NCI-H446 treated with DMSO at 0.1 percent for 48 hours (cell line): ENCODE measurements around the gene SLC25A17.
"Not testable (repeated sequence)": the region's sequence is repeated elsewhere in the genome, so short reads cannot be mapped to it uniquely, and the experiment has no call there.

ENCODE experiments used
- DNase-seq: peaks from one replicate; lab custom pipeline; 2025; lab: John Stamatoyannopoulos, UW

The SLC25A17 gene

DNA sequence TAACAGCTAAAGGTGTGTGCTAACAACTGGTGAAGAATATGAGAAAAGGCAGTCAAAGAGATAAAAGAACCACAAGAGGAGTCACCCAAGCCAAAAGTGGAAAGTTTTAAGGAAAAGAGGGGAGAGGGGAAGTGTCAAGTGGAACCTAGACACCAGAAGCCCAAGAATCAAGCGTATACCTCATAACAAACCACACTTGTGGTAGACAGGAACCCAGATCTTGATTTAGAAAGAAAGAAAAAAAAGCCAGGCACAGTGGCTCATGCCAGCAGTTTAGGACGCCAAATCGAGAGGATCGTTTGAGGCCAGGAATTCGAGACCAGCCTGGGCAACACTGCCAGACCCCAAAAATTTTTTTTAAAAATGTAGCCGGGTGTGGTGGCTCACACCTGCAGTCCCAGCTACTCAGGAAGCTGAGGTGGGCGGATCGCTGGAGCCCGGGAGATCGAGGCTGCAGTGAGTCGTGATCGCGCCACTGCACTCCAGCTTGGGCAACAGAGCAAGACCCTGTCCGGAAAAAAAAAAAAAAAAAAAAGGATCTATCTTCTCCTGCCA lies 877 bp downstream of the SLC25A17 start:
- no peak for DNase-seq

DNA sequence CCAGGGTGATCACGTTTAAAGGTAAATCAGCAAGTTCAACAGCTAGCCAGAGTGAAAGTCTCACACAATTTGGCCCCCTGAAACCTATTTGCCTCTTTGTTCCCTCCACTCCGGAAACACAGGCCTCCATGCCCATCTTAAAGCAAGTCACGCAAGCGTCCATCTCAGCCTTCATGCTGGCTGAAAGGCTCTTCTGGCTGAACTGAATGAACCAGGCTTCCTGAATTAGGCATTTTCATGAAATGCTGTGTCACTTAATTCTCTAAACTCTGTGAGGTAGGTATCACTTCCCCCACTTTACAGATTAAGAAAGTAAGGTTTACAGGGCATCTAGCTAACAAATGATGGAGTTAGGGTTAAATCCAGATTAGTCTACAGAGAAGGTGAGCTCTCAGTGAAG lies 1.4 kb downstream of the SLC25A17 start:
- DNase-seq: no peak

DNA sequence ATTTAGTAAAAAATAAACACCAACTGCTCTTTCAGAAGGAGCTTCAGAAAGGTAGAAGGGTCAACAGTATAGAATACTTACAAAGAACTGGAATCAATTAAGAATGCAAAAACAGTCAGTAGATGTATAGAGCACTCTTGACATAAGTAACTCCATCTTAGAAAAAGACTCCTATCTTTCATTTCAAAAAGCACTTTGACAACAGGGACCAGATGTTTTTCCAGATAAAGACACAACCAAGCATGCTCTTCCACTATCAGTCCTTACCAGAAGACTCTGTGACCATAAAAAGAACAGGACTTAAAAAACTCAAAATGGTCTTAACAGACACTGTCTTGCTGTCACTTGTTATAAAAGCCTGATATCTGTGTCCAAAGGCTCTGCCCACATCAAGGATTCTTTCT lies 5.2 kb downstream of the SLC25A17 start:
- no peak for DNase-seq

DNA sequence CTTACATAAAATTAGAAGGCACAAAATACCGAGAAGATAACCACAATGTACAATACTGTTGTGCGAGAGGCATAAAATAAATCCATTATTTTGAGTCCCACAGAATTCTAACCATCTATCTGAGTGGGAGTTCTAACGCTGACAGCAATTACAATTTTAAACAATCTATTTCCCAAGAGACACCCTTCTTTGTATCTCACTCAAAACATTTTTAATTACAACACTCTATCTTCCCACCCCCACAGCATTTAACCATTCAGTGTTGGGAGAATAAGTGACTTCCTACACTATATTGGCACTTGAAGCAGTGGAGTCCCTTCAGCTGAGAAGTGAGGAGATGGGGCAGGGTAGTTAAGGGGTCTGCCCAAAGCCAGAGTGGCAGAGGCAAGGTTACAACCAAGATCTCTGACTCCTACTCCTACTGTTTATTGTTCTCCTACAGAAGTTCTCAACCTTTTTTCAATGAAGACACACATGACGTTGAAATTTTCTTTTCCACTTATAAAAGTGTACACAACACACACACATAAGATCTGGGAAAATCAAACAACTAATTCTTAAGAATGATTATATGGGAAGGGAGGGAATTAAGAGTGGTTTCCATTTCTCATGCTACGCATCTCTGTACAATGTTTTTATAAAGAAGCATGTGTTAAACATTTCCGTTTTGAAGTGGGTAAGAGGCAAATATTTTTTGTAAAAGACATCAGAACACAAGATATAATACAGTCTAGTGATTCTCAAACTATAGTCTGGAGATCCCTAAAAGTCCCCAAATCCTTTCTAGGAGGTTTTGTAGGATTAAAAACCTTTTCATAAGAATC lies 10.9 kb downstream of the SLC25A17 start:
- no peak for DNase-seq

DNA sequence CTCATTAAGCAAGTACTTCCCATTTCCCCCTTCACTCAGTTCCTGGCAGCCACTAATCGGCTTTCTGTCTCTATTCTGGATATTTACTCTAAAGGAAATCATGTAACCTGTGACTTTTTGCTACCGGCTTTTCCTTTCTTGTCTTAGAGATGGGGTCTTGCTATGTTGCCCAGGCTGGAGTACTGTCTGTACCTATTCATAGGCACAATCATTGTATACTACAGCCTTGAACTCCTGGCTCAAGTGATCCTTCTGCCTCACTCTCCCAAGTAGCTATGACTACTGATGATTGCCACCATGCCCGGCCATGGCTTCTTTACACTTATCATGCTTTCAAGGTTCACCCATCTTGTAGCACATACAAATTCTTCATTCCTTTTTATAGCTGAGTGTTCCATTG lies 12.4 kb downstream of the SLC25A17 start:
- DNase-seq: no peak

DNA sequence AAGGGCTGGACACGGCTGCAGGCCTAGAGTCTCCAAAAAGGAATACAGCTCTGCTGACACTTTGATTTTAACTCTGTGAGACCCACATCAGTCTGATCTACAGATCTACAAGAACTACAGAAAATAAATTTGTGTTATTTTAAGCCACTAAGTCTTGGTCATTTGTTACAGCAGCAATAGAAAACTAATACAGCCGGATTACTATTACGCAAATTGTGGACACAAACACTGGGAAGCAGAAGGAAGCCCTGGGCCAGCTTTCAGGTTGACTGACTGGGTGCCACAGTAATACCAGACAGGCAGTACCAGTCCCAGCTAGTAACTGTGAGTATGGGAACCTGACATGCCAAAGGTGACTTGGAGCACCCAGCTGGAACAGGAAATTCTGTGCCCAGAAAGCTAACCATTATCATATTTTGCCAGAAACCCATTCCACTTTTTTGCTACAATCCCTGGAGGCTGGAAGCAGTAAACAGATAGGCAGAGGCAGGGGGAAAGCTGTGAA lies 13.4 kb downstream of the SLC25A17 start:
- no peak for DNase-seq

DNA sequence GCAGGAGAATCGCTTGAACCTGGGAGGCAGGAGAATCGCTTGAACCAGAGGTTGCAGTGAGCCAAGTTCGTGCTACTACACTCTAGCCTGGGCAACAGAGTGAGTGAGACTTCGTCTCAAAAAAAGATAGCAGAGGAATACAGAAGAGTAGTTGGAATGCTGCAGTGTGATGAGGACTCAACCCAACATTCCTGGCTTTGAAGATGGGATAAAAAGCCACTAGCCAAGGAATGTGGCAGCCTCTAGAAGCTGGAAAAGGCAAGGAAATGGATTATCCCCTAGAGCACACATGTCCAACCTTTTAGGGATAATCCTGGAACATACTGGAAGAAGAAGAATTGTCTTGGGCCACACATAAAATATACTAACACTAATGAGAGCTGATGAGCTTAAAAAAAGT lies 13.9 kb downstream of the SLC25A17 start:
- no peak for DNase-seq

DNA sequence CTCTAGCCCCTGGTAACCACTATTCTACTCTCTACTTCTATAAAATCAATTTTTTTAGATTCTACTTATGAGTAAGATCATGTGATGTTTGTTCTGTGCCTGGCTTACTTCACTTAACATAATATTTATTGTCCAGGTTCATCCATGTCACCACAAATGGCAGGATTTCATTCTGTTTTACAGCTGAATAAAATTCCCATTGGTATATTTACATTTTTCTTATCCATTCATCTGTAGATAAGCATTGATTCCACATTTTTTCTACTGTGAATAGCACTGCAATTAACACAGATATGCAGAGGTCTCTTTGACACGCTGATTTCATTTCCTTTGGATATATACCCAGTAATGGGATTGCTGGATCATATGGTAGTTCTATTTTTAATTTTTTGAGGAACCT lies 15.8 kb downstream of the SLC25A17 start:
- no peak for DNase-seq

DNA sequence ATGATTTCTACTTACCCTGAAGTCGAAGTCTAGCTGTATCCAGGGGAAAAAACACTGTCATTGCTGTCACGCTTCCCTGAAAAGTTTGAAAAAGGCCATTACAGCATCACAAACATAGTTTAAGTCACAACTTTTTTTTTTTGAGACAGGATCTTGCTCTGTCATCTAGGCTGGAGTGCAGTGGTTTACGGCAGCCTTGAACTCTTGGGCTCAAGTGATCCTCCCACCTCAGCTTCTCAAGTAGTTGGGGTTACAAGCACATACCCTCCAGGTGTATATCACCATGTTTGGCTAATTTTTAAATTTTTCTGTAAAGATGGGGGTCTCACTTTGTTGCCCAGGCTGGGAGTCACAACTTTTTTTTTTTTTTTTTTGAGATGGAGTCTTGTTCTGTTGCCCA lies 20.1 kb downstream of the SLC25A17 start:
- no peak for DNase-seq

DNA sequence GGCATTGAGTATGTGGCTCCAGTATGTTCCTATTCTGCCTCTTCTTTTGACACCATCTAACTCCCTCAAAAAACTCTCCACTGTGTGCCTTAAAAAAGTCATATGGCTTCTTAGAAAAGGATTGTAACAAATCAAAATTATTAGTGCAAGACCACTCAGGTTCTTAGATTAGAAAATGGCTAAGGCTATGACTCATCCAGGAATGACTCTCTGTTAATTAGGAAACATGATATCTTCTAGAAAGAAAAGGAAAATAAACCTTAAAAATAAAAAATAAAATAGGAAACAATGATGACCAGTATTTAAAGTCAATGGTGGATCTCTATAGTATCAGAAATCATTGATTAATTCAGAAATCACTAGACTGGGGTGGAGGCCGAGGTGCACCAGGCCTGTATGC lies 21.7 kb downstream of the SLC25A17 start:
- no peak for DNase-seq

DNA sequence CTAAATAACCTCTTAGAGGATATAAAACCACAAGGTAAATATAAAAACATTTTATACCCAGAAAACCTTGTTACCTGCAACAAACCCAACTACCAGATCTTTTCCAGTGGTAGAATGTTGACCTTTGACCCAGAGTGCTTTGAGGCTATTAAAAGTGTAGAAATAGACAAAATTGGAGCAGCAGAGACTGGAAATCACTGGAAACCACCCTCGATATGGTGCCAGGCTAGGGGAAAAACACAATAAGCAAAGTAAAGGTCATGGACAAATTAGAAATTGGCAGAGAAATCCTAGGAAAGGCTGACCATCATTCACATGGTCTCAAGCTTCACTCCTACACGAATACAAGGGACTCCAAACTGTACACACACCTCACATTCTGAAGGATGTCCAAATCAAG lies 26.7 kb downstream of the SLC25A17 start:
- DNase-seq: no peak

DNA sequence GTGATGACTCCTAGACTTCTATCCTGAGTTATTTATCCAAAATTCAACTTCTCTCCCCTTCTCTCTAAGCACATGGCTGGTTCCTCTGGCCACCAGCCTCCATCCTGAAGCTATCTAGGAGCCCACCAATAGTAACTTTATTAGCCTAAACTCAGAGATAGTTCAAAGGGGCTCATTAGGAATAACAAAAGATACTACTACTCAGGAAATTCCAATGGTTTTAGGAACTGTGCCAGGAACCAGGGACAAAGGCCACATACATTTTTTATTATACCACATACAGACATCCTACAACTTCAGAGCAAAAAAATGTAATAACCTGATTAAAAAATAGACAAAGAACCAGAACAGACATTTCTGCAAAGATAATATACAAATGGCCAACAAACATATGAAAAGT lies 27.9 kb downstream of the SLC25A17 start:
- no peak for DNase-seq

DNA sequence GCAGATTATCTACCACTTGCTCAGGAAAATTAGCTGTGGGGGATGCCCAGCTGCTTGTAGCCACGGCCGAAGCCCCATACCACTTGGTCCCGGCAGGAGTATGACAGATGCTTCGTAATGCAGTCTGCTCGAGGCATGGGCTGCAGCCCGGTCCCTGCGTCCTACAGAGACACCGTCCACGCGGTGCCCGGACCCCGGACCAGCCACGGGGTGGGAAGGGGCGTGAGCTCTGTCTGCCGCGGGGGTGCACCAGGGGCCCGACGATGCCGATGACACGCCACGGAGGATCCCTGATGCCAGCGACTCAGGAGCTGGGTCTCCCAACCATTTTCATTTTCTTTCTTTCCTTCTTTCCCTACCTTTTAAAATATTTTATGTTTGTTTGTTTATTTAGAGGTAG lies 30.0 kb downstream of the SLC25A17 start:
- DNase-seq: no peak

DNA sequence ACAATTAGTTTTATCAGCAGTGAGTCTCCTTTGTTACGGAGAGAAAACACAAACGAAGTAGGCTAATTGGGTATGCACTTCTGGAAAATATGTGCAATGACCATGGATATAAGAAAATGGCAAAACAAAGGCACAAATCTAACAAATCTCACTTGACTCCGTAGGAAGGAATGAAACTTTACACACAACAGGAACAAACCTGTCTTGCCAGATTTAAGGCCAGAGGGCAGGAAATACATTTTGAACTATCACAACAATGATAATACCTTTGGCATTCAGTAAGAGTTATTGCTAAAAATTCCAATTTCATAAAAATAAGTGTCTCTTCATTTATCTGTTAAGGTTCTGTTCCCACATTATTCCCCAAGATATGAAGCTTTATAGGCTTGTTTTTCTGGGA lies 36.6 kb downstream of the SLC25A17 start:
- DNase-seq: no peak

DNA sequence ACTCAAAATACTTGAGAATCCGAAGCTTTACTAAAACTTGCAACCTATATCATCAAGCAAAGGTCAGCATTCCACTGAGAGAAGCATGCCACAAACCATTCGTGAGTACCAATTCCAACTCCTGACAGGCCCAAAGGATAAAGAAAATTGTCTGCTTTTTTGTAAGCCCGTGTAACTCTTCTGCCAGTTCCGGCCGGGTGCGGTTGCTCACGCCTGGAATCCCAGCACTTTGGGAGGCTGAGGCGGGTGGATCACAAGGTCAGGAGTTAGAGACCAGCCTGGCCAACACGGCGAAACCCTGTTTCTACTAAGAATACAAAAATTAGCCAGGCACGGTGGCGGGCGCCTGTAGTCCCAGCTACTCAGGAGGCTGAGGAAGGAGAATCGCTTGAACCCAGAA lies 37.4 kb downstream of the SLC25A17 start:
- not testable (repeated sequence) for DNase-seq

DNA sequence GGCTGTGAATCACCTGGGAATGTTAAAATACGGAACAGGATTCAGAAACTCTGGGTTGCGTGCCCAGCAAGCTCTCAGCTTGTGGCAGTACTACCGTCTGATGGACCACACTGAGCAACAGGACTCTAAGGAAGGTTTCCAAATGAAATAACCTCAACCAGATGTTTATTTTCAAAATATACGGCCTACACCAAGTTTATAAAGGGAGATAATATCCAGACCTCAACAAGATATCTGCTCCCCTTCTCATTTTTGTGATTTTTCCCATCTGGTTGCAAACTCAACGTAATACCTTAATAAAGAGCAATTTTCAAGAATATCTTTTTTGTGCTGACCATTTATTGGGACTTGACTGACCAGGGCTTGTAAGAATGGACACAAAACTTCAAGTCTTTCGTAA lies 49.4 kb downstream of the SLC25A17 start:
- no peak for DNase-seq

DNA sequence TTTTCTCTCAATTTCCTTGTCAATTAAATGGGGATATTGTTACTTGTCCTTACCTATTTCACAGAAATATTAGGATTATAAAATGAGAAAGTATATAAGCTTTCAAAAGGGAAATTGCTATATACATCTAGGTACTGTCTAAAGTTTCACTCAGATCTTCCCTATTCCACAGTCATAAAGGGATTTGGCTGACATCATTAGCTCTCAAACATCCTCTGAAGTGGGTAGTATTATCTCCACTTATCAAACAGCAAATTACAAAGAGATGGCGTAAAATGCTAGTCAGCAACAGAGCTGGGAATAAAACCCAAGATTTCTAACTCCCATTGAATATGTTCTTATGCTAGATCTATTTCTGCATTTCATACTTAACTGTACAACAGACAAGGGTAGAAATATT lies 50.9 kb downstream of the SLC25A17 start:
- DNase-seq: no peak

DNA sequence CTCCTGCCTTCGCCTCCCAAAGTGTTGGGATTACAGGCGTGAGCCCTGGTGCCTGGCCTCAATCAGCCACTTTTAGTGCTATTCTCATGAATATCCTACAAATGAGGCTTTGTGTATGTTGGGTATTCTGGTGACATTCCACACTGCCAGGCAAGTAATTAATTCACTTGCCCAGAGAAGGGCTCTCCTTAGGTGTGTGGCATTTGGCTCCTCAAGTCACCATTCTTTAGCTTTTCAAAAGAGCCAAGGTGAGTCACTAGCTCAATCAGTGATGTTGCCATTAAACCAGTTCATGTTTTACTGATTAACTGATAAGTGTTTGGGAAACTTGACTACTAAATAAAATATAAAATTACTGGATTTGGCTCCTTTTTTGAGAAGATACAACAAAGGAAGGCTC lies 52.2 kb downstream of the SLC25A17 start:
- DNase-seq: no peak

DNA sequence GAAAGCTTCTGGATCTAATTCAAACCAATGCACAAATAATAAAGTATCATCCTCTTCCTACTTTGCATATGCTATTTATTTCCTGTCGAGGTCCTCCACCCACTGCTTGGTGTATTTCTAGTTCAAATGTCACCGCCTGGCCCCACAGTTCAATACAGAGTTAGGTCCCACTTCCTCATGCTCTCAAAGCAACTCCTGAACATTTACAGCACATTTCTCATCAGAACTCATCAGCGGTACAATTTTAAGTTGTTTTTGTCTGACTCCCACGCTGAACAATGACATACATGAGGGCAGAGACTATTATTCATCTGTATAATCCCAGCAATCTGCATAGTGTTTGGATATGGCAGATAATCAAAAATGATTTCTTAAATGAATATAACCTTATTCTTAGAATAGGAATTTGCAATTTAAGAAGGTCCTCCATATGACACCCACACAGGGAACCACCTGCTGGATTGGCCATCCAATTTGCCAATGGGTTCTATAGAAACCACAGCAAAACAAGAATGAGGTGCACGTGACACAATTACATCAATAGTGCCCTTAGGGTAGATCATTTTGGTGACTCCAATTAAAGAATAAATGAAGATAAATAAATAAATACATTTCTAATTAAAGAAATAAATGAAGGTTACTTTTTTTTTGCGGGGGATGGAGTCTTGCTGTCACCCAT lies 54.2 kb downstream of the SLC25A17 start:
- no peak for DNase-seq

DNA sequence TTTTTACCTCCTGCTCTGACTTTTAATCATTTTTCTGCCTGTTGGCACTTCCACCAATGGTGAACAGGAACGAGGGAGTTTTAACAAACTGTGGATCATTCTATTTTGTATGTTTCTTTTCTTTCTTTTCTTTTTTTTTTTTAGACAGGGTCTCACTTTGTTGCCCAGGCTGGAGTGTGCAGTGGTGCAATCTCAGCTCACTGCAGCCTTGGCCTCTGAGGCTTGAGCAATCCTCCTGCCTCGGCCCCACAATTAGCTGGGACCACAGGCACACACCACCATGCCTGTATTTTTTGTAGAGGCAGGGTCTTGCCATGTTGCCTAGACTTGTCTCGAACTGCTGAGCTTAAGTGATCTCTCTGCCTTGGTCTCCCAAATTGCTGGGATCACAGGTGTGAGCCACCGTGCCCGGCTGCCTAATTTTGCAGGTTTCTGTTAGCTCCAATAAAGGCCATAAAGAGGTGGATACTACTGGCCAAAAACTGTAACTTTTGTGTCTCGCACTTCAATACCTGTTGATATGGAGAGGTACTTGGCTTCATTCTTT lies 59.8 kb downstream of the SLC25A17 start:
- DNase-seq: no peak

DNA sequence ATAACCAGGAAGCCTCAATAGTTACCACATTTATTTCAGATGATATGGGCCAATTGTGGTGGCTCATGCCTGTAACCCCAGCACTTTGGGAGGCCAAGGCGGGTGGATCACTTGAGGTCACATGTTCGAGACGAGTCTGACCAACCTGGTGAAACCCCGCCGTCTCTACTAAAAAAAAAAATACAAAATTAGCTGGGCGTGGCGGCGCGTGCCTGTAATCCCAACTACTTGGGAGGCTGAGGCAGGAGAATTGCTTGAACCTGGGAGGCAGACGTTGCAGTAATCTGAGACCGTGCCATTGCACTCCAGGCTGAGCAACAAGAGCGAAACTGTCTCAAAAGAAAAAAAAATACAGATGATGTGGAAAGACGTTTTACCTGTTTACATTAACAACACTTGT lies 60.3 kb downstream of the SLC25A17 start:
- DNase-seq: not testable (repeated sequence)

DNA sequence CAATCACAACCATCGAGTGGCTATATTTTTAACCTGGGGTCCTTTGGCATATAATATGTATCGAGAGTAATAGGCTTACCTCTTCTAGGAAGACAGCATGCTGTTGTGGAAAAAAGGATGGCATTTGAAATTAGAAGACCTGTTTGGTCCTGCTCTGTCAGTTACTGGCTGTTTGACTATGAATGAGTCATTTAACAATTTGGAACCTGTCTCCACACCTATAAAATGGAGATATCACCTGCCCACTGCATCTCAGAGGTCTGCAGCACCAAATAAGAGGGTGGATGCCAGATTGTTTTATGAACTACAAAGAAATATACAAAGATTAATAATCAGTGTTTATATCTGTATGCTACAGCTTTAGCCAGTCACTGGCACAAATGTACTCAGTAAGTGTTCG lies 60.8 kb downstream of the SLC25A17 start:
- no peak for DNase-seq

DNA sequence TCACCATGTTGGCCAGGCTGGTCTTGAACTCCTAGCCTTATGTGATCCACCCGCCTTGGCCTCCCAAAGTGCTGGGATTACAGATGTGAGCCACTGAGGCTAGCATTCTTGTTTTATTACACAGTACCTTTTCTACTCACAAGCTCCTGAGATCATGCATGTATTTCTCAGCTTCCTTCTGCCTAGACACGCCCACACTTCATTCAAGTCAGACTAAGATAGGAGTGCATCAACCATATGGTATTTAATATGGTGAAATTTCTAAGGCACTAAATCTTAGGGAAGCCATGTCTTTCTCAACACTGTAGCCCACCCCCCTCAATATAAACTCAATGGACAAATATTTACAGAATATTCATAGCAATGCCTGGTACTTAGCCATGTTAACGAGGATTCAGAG lies 62.1 kb downstream of the SLC25A17 start:
- DNase-seq: no peak
